ENCODE results near the gene WNK2.
A peak's percentile ranks its signal among the peaks of the same experiment; 100 is the strongest.

WNK2 gene

DNA sequence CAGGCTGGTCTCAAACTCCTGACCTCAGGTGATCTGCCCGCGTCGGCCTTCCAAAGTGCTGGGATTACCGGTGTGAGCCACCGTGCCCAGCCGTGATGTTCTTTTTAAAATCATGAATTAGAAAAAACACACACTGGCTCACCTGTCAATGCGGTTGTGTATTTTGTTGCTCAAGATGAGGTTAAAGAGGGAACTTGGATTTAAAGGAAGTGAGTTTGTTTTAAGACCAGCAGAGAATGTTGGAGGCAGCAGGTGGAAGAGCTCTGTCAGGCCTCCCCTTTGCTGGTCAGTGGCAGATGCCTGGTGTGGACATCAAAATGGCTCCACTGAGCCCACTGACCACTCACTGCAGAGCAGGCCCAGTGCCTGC lies 38.9 kb downstream of the WNK2 start:
- H3K27me3 ChIP-seq (ENCODE audit: control insufficient read depth in 1 of 2, insufficient read depth in 1 of 2, low read length in 2 of 2) = peaks cover 0 to 11% of the 10 kb centered on the region in 2 experiments
- H2AFZ ChIP-seq (ENCODE audit: low read depth, low read length) = no peak overlapping the region
- H3K9ac ChIP-seq (ENCODE audit: low read length) = no peak overlapping the region
- H2BK12ac ChIP-seq (ENCODE audit: low read length in 2 of 2) = no peak overlapping the region
- no peak overlapping the region for H2AK5ac ChIP-seq (ENCODE audit: low read length, severe bottlenecking)
- H3K18ac ChIP-seq (ENCODE audit: low read depth in 1 of 2, low read length in 2 of 2) = no peak overlapping the region
- no peak overlapping the region for H4K8ac ChIP-seq (ENCODE audit: low read length)
- no peak overlapping the region for H2BK120ac ChIP-seq (ENCODE audit: low read depth, low read length)
- H2BK15ac ChIP-seq (ENCODE audit: low read depth, poor library complexity, severe bottlenecking) = no peak overlapping the region
- no peak for DNase-seq
- H3K14ac ChIP-seq (ENCODE audit: low read length in 2 of 2) = no peak overlapping the region
- no peak overlapping the region for H2BK5ac ChIP-seq (ENCODE audit: low read depth, low read length, poor library complexity, severe bottlenecking)
- H4K91ac ChIP-seq (ENCODE audit: low read length) = no peak overlapping the region
- H3K4me2 ChIP-seq (ENCODE audit: low read length, poor library complexity, severe bottlenecking) = no peak overlapping the region
- no peak overlapping the region for H3K27ac ChIP-seq (ENCODE audit: low read length, poor library complexity, severe bottlenecking)
- no peak overlapping the region for H3K4ac ChIP-seq (ENCODE audit: low read depth in 1 of 2, low read length in 2 of 2)
- H3K9me3 ChIP-seq (ENCODE audit: control insufficient read depth, low read length) = no peaks in the 10 kb centered on the region
- no peaks in the 10 kb centered on the region for H3K79me1 ChIP-seq (replicated peaks; ENCODE audit: low read length, poor library complexity, severe bottlenecking)
- H3K4me3 ChIP-seq (ENCODE audit: insufficient read depth in 1 of 2, low read depth in 1 of 2, low read length in 2 of 2) = no peak overlapping the region
- WGBS = 98% methylated on average over 7 of the region's 7 CpGs
- H3K23ac ChIP-seq (ENCODE audit: low read length in 2 of 2) = no peak overlapping the region
- H3K4me1 ChIP-seq (ENCODE audit: control insufficient read depth, insufficient read depth, low read depth, low read length) = peaks cover 9% of the 10 kb centered on the region
- no peaks in the 10 kb centered on the region for H3K36me3 ChIP-seq (ENCODE audit: control insufficient read depth in 1 of 2, insufficient read depth in 2 of 2, low read depth in 1 of 2, low read length in 2 of 2)

DNA sequence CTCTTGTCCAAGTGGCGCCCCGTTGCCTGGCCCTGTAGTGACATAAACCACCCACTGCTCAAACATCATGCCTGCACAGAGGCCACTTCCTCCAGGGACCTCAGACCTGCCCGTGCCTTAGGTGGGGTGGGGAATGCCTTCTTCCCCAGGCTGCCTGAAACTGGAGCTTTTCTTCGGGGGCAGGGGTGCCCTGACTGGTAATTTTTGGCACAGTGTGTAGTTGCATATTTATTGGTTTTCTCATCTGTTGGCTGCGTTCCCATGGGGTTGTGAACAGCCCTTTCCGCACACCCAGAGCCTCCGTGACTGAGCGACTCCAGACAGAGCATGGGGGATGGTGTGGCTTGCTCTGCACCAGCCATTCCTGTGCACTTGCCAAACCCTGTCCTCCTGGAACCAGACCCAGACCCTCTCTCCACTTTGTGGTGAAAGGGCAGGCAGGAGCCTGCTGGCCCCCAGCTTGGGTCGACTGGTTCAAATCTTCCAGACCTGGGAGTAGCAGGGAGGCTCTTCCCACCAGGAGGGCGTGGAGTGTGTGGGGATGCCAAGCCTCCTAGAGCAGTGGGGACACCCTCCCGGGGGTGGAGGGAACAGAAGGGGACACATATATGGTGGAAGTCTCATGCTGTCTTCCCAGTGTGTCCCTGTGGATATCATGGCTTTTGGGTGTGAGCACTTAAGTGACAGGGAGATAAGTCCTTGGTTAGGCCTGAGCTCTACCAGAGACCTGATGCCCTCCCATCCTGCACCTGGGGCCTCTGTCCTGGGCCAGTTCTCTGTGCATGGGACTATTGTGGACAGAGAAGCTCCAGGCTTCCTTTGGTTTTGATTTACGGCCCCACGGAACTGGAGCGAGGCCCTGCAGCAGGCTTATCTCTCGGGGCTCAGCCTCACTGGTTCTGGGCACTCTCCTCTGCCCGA lies 39.6 kb downstream of the WNK2 start:
- no peak for DNase-seq
- Histone ChIP-seq H2BK12ac (ENCODE audit: low read length in 2 of 2) (no peak overlapping the region), H2BK120ac (ENCODE audit: low read depth, low read length) (no peak overlapping the region), H3K23ac (ENCODE audit: low read length in 2 of 2) (peak overlapping the region in 1 of 2 experiments; percentile 17), H3K9ac (ENCODE audit: low read length) (no peak overlapping the region), H3K27ac (ENCODE audit: low read length, poor library complexity, severe bottlenecking) (no peak overlapping the region), H4K91ac (ENCODE audit: low read length) (no peak overlapping the region), H3K9me3 (ENCODE audit: control insufficient read depth, low read length) (no peaks in the 10 kb centered on the region), H3K18ac (ENCODE audit: low read depth in 1 of 2, low read length in 2 of 2) (no peak overlapping the region), H3K79me1 (replicated peaks; ENCODE audit: low read length, poor library complexity, severe bottlenecking) (no peaks in the 10 kb centered on the region), H2BK5ac (ENCODE audit: low read depth, low read length, poor library complexity, severe bottlenecking) (no peak overlapping the region), H2BK15ac (ENCODE audit: low read depth, poor library complexity, severe bottlenecking) (no peak overlapping the region), H3K27me3 (ENCODE audit: control insufficient read depth in 1 of 2, insufficient read depth in 1 of 2, low read length in 2 of 2) (peaks cover 0 to 11% of the 10 kb centered on the region in 2 experiments), H2AFZ (ENCODE audit: low read depth, low read length) (no peak overlapping the region), H2AK5ac (ENCODE audit: low read length, severe bottlenecking) (no peak overlapping the region), H4K8ac (ENCODE audit: low read length) (no peak overlapping the region), H3K14ac (ENCODE audit: low read length in 2 of 2) (no peak overlapping the region), H3K4me1 (ENCODE audit: control insufficient read depth, insufficient read depth, low read depth, low read length) (peaks cover 9% of the 10 kb centered on the region), H3K4me3 (ENCODE audit: insufficient read depth in 1 of 2, low read depth in 1 of 2, low read length in 2 of 2) (no peak overlapping the region), H3K36me3 (ENCODE audit: control insufficient read depth in 1 of 2, insufficient read depth in 2 of 2, low read depth in 1 of 2, low read length in 2 of 2) (no peaks in the 10 kb centered on the region), H3K4me2 (ENCODE audit: low read length, poor library complexity, severe bottlenecking) (no peak overlapping the region), H3K4ac (ENCODE audit: low read depth in 1 of 2, low read length in 2 of 2) (no peak overlapping the region)
- WGBS = 62% methylated on average over 14 of the region's 16 CpGs

DNA sequence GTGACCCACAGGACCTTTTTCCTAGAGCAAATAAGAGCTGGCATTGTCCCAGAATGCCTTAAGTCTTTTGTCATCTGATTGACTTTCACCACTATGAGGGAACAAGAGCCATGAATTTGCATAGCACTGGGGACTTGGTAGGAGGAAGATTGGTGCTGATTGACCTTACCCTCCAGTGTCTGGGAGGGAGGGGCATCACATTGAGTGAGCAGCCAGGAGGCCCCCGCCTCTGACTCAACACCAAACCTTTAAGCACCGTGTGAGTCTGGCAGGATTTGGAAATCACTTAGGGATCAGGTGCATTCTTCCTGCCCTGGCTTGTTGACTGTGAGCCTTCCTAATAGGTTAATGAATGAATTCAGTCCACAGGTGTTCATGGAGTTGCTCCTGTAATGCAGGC lies 40.7 kb downstream of the WNK2 start:
- no peak overlapping the region for H3K4me2 ChIP-seq (ENCODE audit: low read length, poor library complexity, severe bottlenecking)
- peaks cover 2 to 21% of the 10 kb centered on the region in 2 experiments for H3K27me3 ChIP-seq (ENCODE audit: control insufficient read depth in 1 of 2, insufficient read depth in 1 of 2, low read length in 2 of 2)

DNA sequence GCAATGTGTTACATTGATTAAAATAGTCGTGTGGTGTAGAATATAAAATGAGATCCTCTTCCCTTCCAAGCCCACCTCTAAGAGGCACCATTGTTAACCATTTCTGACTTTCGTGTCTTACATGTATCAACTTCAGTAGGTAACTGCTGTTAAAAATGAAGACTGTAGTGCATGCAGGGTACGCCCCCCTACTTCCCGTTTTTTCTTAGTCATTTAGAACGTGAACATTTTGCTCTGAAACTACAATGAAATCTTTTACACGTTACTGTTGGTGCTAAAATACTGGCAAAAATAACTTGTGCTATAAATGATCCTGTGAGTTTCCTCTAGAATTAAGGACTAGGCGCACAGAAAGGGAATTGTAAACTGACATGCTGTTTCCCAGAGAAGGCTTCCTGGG lies 41.5 kb downstream of the WNK2 start:
- no peak overlapping the region for H3K4ac ChIP-seq (ENCODE audit: low read depth in 1 of 2, low read length in 2 of 2)
- H4K91ac ChIP-seq (ENCODE audit: low read length) = no peak overlapping the region
- no peak overlapping the region for H2AFZ ChIP-seq (ENCODE audit: low read depth, low read length)
- H3K9ac ChIP-seq (ENCODE audit: low read length) = no peak overlapping the region
- no peak overlapping the region for H2BK120ac ChIP-seq (ENCODE audit: low read depth, low read length)
- H3K4me1 ChIP-seq (ENCODE audit: control insufficient read depth, insufficient read depth, low read depth, low read length) = peaks cover 9% of the 10 kb centered on the region
- H3K27ac ChIP-seq (ENCODE audit: low read length, poor library complexity, severe bottlenecking) = no peak overlapping the region
- H3K79me1 ChIP-seq (replicated peaks; ENCODE audit: low read length, poor library complexity, severe bottlenecking) = no peaks in the 10 kb centered on the region
- no peak overlapping the region for H2BK15ac ChIP-seq (ENCODE audit: low read depth, poor library complexity, severe bottlenecking)
- no peak overlapping the region for H2BK5ac ChIP-seq (ENCODE audit: low read depth, low read length, poor library complexity, severe bottlenecking)
- no peak overlapping the region for H3K18ac ChIP-seq (ENCODE audit: low read depth in 1 of 2, low read length in 2 of 2)
- no peak for DNase-seq
- H3K27me3 ChIP-seq (ENCODE audit: control insufficient read depth in 1 of 2, insufficient read depth in 1 of 2, low read length in 2 of 2) = peaks cover 4 to 21% of the 10 kb centered on the region in 2 experiments
- no peak overlapping the region for H3K4me2 ChIP-seq (ENCODE audit: low read length, poor library complexity, severe bottlenecking)
- H3K9me3 ChIP-seq (ENCODE audit: control insufficient read depth, low read length) = no peaks in the 10 kb centered on the region
- no peak overlapping the region for H3K23ac ChIP-seq (ENCODE audit: low read length in 2 of 2)
- WGBS = 97% methylated on average over 4 of the region's 7 CpGs
- no peak overlapping the region for H4K8ac ChIP-seq (ENCODE audit: low read length)
- H3K36me3 ChIP-seq (ENCODE audit: control insufficient read depth in 1 of 2, insufficient read depth in 2 of 2, low read depth in 1 of 2, low read length in 2 of 2) = no peaks in the 10 kb centered on the region
- H3K4me3 ChIP-seq (ENCODE audit: insufficient read depth in 1 of 2, low read depth in 1 of 2, low read length in 2 of 2) = no peak overlapping the region
- no peak overlapping the region for H2AK5ac ChIP-seq (ENCODE audit: low read length, severe bottlenecking)
- no peak overlapping the region for H3K14ac ChIP-seq (ENCODE audit: low read length in 2 of 2)
- H2BK12ac ChIP-seq (ENCODE audit: low read length in 2 of 2) = no peak overlapping the region

More for the DNA sequence above, 40.7 kb downstream of the WNK2 start:
- no peak overlapping the region for H2BK15ac ChIP-seq (ENCODE audit: low read depth, poor library complexity, severe bottlenecking)
- H3K14ac ChIP-seq (ENCODE audit: low read length in 2 of 2) = no peak overlapping the region
- no peak overlapping the region for H2AFZ ChIP-seq (ENCODE audit: low read depth, low read length)
- H2AK5ac ChIP-seq (ENCODE audit: low read length, severe bottlenecking) = no peak overlapping the region
- no peaks in the 10 kb centered on the region for H3K79me1 ChIP-seq (replicated peaks; ENCODE audit: low read length, poor library complexity, severe bottlenecking)
- no peak overlapping the region for H3K4ac ChIP-seq (ENCODE audit: low read depth in 1 of 2, low read length in 2 of 2)
- DNase-seq = no peak
- H2BK12ac ChIP-seq (ENCODE audit: low read length in 2 of 2) = no peak overlapping the region
- H3K27ac ChIP-seq (ENCODE audit: low read length, poor library complexity, severe bottlenecking) = no peak overlapping the region
- 81% methylated on average over 2 of the region's 2 CpGs for WGBS
- H3K23ac ChIP-seq (ENCODE audit: low read length in 2 of 2) = no peak overlapping the region
- H3K18ac ChIP-seq (ENCODE audit: low read depth in 1 of 2, low read length in 2 of 2) = no peak overlapping the region
- no peak overlapping the region for H2BK5ac ChIP-seq (ENCODE audit: low read depth, low read length, poor library complexity, severe bottlenecking)
- no peak overlapping the region for H2BK120ac ChIP-seq (ENCODE audit: low read depth, low read length)
- no peak overlapping the region for H3K4me3 ChIP-seq (ENCODE audit: insufficient read depth in 1 of 2, low read depth in 1 of 2, low read length in 2 of 2)
- no peak overlapping the region for H4K91ac ChIP-seq (ENCODE audit: low read length)
- H4K8ac ChIP-seq (ENCODE audit: low read length) = no peak overlapping the region
- H3K9ac ChIP-seq (ENCODE audit: low read length) = no peak overlapping the region
- H3K36me3 ChIP-seq (ENCODE audit: control insufficient read depth in 1 of 2, insufficient read depth in 2 of 2, low read depth in 1 of 2, low read length in 2 of 2) = no peaks in the 10 kb centered on the region
- H3K9me3 ChIP-seq (ENCODE audit: control insufficient read depth, low read length) = no peaks in the 10 kb centered on the region
- peaks cover 9% of the 10 kb centered on the region for H3K4me1 ChIP-seq (ENCODE audit: control insufficient read depth, insufficient read depth, low read depth, low read length)
